OCI-LY7 (cell line): ENCODE data around the gene YBX2. TPM values are rescaled to one million over a fixed set of nuclear protein-coding genes. Genes with fewer than 3 reads are reported as not detected.
A peak's percentile ranks its signal among the peaks of the same experiment; 100 is the strongest.

Experiments used
- BruUV-seq: library from RNA; stranded (reverse); fragments of 400-500 nt; replicated peaks from 2 replicates; lab custom pipeline; 2021; lab: Mats Ljungman, UMichigan
- CTCF ChIA-PET: fragments of 300-600 bp; sonication (Branson Sonifier 250); formaldehyde crosslinking; loops from one replicate; lab custom pipeline; 2022; ENCODE audit warnings: antibody characterized with exemption; ENCODE audit not compliant: unreplicated experiment; lab: Charles Lee
- POLR2A ChIA-PET: fragments of 300-600 bp; sonication (Branson Sonifier 250); formaldehyde crosslinking; loops from one replicate; lab custom pipeline; 2022; ENCODE audit warnings: antibody characterized with exemption; lab: Charles Lee
- DNase-seq: peaks from one replicate; pipeline ENCODE4 v3.0.0-alpha.2; 2015; ENCODE audit warnings: low spot score
- H2AFZ ChIP-seq: fragments of 200-600 bp; sonication (generic), shearing (Covaris generic); 2 replicates; pipeline ENCODE4 v1.6.1; 2014; ENCODE audit warnings: mild to moderate bottlenecking, antibody characterized with exemption, low read length, moderate library complexity
- H3K27ac ChIP-seq: fragments of 200-600 bp; sonication (generic); 2 replicates; pipeline ENCODE4 v1.5.1; 2014; ENCODE audit warnings: mixed run types, low read depth, mild to moderate bottlenecking, moderate library complexity, low read length, inconsistent platforms; ENCODE audit not compliant: poor library complexity, severe bottlenecking
- H3K36me3 ChIP-seq: fragments of 200-600 bp; sonication (generic); 2 replicates; pipeline ENCODE4 v1.6.1; 2014; ENCODE audit warnings: mild to moderate bottlenecking, antibody characterized with exemption, low read length, moderate library complexity, mixed read lengths; ENCODE audit not compliant: insufficient read depth
- H3K4me1 ChIP-seq: fragments of 200-600 bp; sonication (generic); 2 replicates; pipeline ENCODE4 v1.5.1; 2014; ENCODE audit warnings: mild to moderate bottlenecking, low read length; ENCODE audit not compliant: insufficient read depth, poor library complexity, severe bottlenecking
- H3K4me2 ChIP-seq: fragments of 200-600 bp; sonication (generic); 2 replicates; pipeline ENCODE4 v1.6.1; 2014; ENCODE audit warnings: mild to moderate bottlenecking, low read length
- H3K4me3 ChIP-seq: fragments of 200-600 bp; sonication (generic); 2 replicates; pipeline ENCODE4 v1.5.1; 2014; ENCODE audit warnings: mild to moderate bottlenecking, low read depth, low read length; ENCODE audit not compliant: poor library complexity, severe bottlenecking
- H3K79me2 ChIP-seq: fragments of 200-600 bp; sonication (generic); 2 replicates; pipeline ENCODE4 v1.6.1; 2016; ENCODE audit warnings: low read depth, mild to moderate bottlenecking, low read length, moderate library complexity, mixed read lengths; ENCODE audit not compliant: insufficient read depth
- H3K9me2 ChIP-seq: fragments of 200-600 bp; sonication (generic); 2 replicates; pipeline ENCODE4 v1.6.1; 2016; ENCODE audit warnings: mild to moderate bottlenecking, low read length, mixed read lengths; ENCODE audit not compliant: insufficient read depth
- H3K9me3 ChIP-seq: fragments of 200-600 bp; sonication (generic); 2 replicates; pipeline ENCODE4 v1.6.1; 2014; ENCODE audit warnings: mild to moderate bottlenecking, mixed run types, low read length, mixed read lengths
- H4K20me1 ChIP-seq: fragments of 200-600 bp; sonication (generic); 2 replicates; pipeline ENCODE4 v1.6.1; 2014; ENCODE audit warnings: mild to moderate bottlenecking, antibody characterized with exemption, low read length, moderate library complexity, mixed read lengths; ENCODE audit not compliant: insufficient read depth
- EZH2phosphoT487 ChIP-seq: fragments of 200-600 bp; sonication (generic); IDR thresholded peaks from 2 replicates; pipeline ENCODE4 v1.6.1; 2018; ENCODE audit warnings: low read depth, borderline replicate concordance, mild to moderate bottlenecking, mixed run types, antibody characterized with exemption, low read length, moderate library complexity, mixed read lengths
- intact Hi-C: fragments of 100-400 bp; cut with micrococcal nuclease; formaldehyde crosslinking; loops from one replicate; pipeline ENCODE4 v1.10.0; 2022; ENCODE audit not compliant: unreplicated experiment
- total RNA-seq, 2 experiments: library from RNA; depleted of rRNA in 1 of 2; stranded (reverse); fragments of >200 nt in 1 of 2; shearing (Covaris generic) in 1 of 2; gene quantifications; 2 replicates each; pipeline ENCODE4 v1.2.3, GENCODE V29; 2014 to 2022
- TF ChIP-seq, protein P1 (sequence below): fragments of 200-600 bp; sonication (generic); conservative IDR thresholded peaks from 2 replicates; pipeline ENCODE4 v1.5.1; 2014; ENCODE audit warnings: mild to moderate bottlenecking, antibody characterized with exemption, low read length, moderate library complexity, mixed read lengths

Gene YBX2
- total RNA-seq, 2 experiments from 2014 or later: 6.7 to 9.8 TPM

- no peaks in the 10 kb centered on the region for H3K9me3 ChIP-seq
- no TSS peak for BruUV-seq
- intact Hi-C loops: no loop called here
- H3K79me2 ChIP-seq: no peaks in the 10 kb centered on the region
- H3K9me2 ChIP-seq: no peaks in the 10 kb centered on the region
- no peak overlapping the region for H3K27ac ChIP-seq
- no peaks in the 10 kb centered on the region for H4K20me1 ChIP-seq
- no peak overlapping the region for H3K4me3 ChIP-seq
- ChIA-PET CTCF (no interaction called here), POLR2A (no interaction called here)
- TF ChIP-seq EZH2phosphoT487: no peak
- TF ChIP-seq, protein P1, sequence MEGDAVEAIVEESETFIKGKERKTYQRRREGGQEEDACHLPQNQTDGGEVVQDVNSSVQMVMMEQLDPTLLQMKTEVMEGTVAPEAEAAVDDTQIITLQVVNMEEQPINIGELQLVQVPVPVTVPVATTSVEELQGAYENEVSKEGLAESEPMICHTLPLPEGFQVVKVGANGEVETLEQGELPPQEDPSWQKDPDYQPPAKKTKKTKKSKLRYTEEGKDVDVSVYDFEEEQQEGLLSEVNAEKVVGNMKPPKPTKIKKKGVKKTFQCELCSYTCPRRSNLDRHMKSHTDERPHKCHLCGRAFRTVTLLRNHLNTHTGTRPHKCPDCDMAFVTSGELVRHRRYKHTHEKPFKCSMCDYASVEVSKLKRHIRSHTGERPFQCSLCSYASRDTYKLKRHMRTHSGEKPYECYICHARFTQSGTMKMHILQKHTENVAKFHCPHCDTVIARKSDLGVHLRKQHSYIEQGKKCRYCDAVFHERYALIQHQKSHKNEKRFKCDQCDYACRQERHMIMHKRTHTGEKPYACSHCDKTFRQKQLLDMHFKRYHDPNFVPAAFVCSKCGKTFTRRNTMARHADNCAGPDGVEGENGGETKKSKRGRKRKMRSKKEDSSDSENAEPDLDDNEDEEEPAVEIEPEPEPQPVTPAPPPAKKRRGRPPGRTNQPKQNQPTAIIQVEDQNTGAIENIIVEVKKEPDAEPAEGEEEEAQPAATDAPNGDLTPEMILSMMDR: no peak
- peaks cover 32% of the 10 kb centered on the region for H3K4me1 ChIP-seq
- no peak for DNase-seq
- H3K4me2 ChIP-seq: no peak overlapping the region
- no peaks in the 10 kb centered on the region for H3K36me3 ChIP-seq
- no peak overlapping the region for H2AFZ ChIP-seq
Measured at GRCh38 chr17:7279448-7279847, 15.0 kb downstream of the YBX2 start.

DNA sequence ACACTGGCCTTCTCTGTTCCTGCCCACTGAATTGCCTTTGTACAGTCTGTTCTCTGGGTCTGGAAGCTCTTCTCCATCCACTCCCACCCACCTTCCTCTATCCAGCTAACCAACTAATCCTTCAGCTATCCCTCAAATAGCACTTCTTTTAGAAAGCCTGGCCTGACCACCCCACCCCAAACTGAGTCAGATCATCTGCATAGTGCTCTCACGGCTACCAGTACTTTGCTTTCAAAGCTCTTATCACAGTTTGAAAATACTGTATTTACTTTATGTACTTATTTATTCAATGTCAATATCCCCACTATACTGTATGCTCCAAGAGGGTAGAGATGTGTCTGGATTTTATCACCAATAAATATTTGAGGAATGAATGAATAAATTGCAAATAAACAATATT, 27.7 kb downstream of the YBX2 start:
- Histone ChIP-seq H3K9me3 (no peaks in the 10 kb centered on the region), H3K9me2 (no peaks in the 10 kb centered on the region), H2AFZ (no peak overlapping the region), H3K4me1 (peaks cover 17% of the 10 kb centered on the region), H3K4me2 (no peak overlapping the region), H3K4me3 (no peak overlapping the region), H4K20me1 (no peaks in the 10 kb centered on the region), H3K36me3 (no peaks in the 10 kb centered on the region), H3K79me2 (no peaks in the 10 kb centered on the region), H3K27ac (no peak overlapping the region)
- ChIA-PET CTCF (no interaction called here), POLR2A (interaction anchor here (0.7 to 1.2 kb wide), 2 partner anchors 30 to 94 kb away, joined by 3 to 4 read pairs; no protein-coding TSS in a partner anchor)
- TF ChIP-seq EZH2phosphoT487: no peak
- TF ChIP-seq, protein P1: no peak
- DNase-seq: no peak
- intact Hi-C loops: no loop called here
- BruUV-seq: no TSS peak

DNA sequence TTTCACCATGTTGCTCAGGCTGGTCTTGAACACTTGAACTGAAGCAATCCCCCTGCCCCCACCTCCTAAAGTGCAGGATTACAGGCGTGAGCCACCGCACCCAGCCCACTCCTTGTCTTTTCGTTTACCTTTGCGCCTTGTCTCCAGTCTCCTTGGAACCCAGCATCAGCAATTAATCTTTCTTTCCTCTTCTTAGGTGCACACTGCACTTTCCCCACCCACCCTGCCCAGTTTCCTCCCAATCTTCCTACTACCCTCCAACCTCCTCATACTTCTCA, 30.7 kb downstream of the YBX2 start:
- intact Hi-C loops: no loop called here
- BruUV-seq: no TSS peak
- peaks cover 17% of the 10 kb centered on the region for H3K4me1 ChIP-seq
- peak overlapping the region; percentile 44 for H3K4me3 ChIP-seq
- no peak for DNase-seq
- no peaks in the 10 kb centered on the region for H4K20me1 ChIP-seq
- no peaks in the 10 kb centered on the region for H3K9me2 ChIP-seq
- peak overlapping the region; percentile 65; the same call in 1 of the 2 replicates for H3K4me2 ChIP-seq
- ChIA-PET CTCF (no interaction called here), POLR2A (interaction anchor here (1.0 kb wide), 1 partner anchor 46 kb away, joined by 3 read pairs; no protein-coding TSS in a partner anchor)
- peaks cover 9% of the 10 kb centered on the region for H3K36me3 ChIP-seq
- no peak for TF ChIP-seq EZH2phosphoT487
- TF ChIP-seq, protein P1: no peak
- H3K27ac ChIP-seq: no peak overlapping the region
- H2AFZ ChIP-seq: peak overlapping the region; percentile 62; the same call in 1 of the 2 replicates
- no peaks in the 10 kb centered on the region for H3K9me3 ChIP-seq
- H3K79me2 ChIP-seq: no peaks in the 10 kb centered on the region
